ENCODE data around the gene DNAJB12. TPM values are rescaled to one million over a fixed set of nuclear protein-coding genes. Genes with fewer than 3 reads are reported as not detected.
"Not testable (repeated sequence)": the region's sequence is repeated elsewhere in the genome, so short reads cannot be mapped to it uniquely, and the experiment has no call there.

DNAJB12 gene
- total and polyA plus RNA-seq, 2 donors from 2014 or later = 32.0 to 37.7 TPM

DNA sequence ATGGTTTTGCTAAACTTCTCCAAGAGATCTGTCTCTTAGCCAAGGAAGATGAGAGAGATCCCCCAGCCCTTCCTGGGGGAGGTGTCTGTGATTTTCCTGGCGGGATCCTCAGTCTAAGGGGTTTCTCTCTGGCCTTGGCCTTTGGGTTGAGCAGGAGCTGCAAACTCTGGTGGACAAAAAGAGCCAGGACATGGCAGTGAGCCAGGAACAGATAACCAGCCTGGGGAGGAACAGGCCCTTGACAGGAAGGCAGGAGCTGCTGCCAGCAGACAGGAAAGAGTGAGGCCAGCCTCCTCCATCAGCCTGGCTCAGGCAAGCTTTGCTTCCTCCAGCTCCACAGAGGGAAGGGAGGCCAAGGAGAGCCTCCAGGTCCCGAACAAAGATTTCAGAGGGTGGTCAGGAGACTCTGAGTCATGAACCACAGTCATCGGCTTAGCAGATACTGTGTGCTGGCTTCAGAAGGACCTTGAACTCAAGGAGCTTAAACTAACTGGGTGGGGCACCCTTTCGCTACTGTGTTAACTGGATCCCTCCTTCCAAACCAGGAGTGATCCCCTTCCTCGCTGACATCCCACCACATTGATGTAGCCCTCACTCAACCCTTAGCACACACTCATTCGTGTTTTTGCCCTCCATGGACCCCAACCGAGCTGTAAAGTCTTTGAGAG is 46.3 kb downstream of the DNAJB12 start:
- H3K36me3 ChIP-seq (ENCODE audit: control insufficient read depth in 2 of 3, insufficient read depth in 3 of 3, low read length in 3 of 3) = no peaks in the 10 kb centered on the region
- no peak for FAIRE-seq

DNA sequence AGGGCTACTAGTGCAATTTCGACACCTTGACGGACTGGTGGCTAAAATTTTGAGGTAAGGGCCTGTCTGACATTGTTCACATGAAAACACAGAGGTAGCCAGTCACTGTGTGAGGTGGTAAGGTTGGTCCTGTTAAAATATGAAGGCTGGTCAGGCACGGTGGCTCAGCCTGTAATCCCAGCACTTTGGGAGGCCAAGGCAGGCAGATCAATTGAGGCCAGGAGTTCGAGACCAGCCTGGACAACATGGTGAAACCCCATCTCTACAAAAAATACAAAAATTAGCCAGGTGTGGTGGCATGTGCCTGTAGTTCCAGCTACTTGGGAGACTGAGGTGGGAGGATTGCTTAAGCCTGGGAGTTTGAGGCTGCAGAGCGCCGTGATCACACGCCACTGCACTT is 47.0 kb downstream of the DNAJB12 start:
- H3K27me3 ChIP-seq (ENCODE audit: control insufficient read depth, insufficient read depth, low read length); H3K27ac ChIP-seq (ENCODE audit: low read depth in 2 of 2, low read length in 2 of 2); H3K4me3 ChIP-seq (ENCODE audit: low read length in 3 of 3); FAIRE-seq; H3K36me3 ChIP-seq (ENCODE audit: control insufficient read depth in 2 of 3, insufficient read depth in 3 of 3, low read length in 3 of 3); H3K9me3 ChIP-seq (ENCODE audit: control insufficient read depth in 2 of 3, insufficient read depth in 1 of 3, low read length in 3 of 3); H3K9ac ChIP-seq (ENCODE audit: low read length in 3 of 3); intact Hi-C loops (cut with DNase I): not testable (repeated sequence)
- H3K4me1 ChIP-seq (ENCODE audit: control insufficient read depth in 2 of 3, insufficient read depth in 2 of 3, low read depth in 1 of 3, low read length in 3 of 3) = peaks cover 0 to 15% (median 0%) of the 10 kb centered on the region in 3 donors
- DNase-seq = peak in 1 of 5 donors; percentile 22

More for the DNA sequence above, 46.3 kb downstream of the DNAJB12 start:
- intact Hi-C loops (cut with DNase I) = no loop called here
- TF ChIP-seq, protein P1, sequence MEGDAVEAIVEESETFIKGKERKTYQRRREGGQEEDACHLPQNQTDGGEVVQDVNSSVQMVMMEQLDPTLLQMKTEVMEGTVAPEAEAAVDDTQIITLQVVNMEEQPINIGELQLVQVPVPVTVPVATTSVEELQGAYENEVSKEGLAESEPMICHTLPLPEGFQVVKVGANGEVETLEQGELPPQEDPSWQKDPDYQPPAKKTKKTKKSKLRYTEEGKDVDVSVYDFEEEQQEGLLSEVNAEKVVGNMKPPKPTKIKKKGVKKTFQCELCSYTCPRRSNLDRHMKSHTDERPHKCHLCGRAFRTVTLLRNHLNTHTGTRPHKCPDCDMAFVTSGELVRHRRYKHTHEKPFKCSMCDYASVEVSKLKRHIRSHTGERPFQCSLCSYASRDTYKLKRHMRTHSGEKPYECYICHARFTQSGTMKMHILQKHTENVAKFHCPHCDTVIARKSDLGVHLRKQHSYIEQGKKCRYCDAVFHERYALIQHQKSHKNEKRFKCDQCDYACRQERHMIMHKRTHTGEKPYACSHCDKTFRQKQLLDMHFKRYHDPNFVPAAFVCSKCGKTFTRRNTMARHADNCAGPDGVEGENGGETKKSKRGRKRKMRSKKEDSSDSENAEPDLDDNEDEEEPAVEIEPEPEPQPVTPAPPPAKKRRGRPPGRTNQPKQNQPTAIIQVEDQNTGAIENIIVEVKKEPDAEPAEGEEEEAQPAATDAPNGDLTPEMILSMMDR (IDR thresholded peaks at IDR 0.05; ENCODE audit: borderline replicate concordance, extremely low read depth, insufficient read depth) = no peak
- no peaks in the 10 kb centered on the region for H3K27me3 ChIP-seq (ENCODE audit: control insufficient read depth, insufficient read depth, low read length)
- no peak overlapping the region for H3K9ac ChIP-seq (ENCODE audit: low read length in 3 of 3)
- H3K27ac ChIP-seq (ENCODE audit: low read depth in 2 of 2, low read length in 2 of 2) = peak overlapping the region in 1 of 2 donors; percentile 36
- DNase-seq = peak in 1 of 5 donors; percentile 77
- no peaks in the 10 kb centered on the region for H3K9me3 ChIP-seq (ENCODE audit: control insufficient read depth in 2 of 3, insufficient read depth in 1 of 3, low read length in 3 of 3)
- peaks cover 0 to 15% (median 0%) of the 10 kb centered on the region in 3 donors for H3K4me1 ChIP-seq (ENCODE audit: control insufficient read depth in 2 of 3, insufficient read depth in 2 of 3, low read depth in 1 of 3, low read length in 3 of 3)
- H3K4me3 ChIP-seq (ENCODE audit: low read length in 3 of 3) = no peak overlapping the region

DNA sequence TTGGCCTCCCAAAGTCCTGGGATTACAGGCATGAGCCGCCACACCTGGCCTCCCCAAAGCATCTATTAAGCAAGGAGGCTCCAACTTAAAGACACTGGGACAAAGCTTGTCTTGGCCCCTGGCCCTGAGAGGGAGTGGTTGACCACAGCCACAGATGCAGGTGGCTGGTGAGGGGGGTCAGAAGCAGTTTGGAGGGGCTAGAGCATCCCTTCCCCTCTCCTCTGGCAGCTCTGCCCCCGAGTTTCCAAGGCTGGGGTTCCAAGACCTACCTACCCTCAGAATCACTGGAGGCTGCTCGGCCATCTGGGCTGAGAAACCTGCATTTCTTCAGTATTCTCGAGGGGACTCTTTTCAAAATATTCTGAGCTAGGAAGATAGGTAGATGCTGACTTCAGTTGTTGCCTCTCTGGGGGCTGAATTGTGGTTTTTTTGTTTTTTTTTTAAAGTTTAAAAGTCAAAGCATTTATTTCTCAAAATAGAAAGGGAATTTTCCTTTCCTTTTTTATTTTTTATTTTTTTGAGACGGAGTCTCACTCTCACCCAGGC is 48.4 kb downstream of the DNAJB12 start:
- H3K27ac ChIP-seq (ENCODE audit: low read depth in 2 of 2, low read length in 2 of 2) = no peak overlapping the region
- intact Hi-C loops (cut with DNase I) = no loop called here

More for the DNA sequence above, 48.4 kb downstream of the DNAJB12 start:
- Histone ChIP-seq H3K4me3 (ENCODE audit: low read length in 3 of 3) (no peak overlapping the region), H3K27me3 (ENCODE audit: control insufficient read depth, insufficient read depth, low read length) (no peaks in the 10 kb centered on the region), H3K4me1 (ENCODE audit: control insufficient read depth in 2 of 3, insufficient read depth in 2 of 3, low read depth in 1 of 3, low read length in 3 of 3) (peaks cover 0 to 15% (median 0%) of the 10 kb centered on the region in 3 donors), H3K9me3 (ENCODE audit: control insufficient read depth in 2 of 3, insufficient read depth in 1 of 3, low read length in 3 of 3) (no peaks in the 10 kb centered on the region), H3K36me3 (ENCODE audit: control insufficient read depth in 2 of 3, insufficient read depth in 3 of 3, low read length in 3 of 3) (no peaks in the 10 kb centered on the region), H3K9ac (ENCODE audit: low read length in 3 of 3) (no peak overlapping the region)
- DNase-seq = peak in 1 of 5 donors; percentile 54
- TF ChIP-seq, protein P1 (IDR thresholded peaks at IDR 0.05; ENCODE audit: borderline replicate concordance, extremely low read depth, insufficient read depth) = no peak
- FAIRE-seq = no peak

Measured in kidney (tissue), 14 donors.